ENCODE measurements around the gene E2F2. TPM values are rescaled to one million over a fixed set of nuclear protein-coding genes. Genes with fewer than 3 reads are reported as not detected.

Gene E2F2
- total RNA-seq, 1 experiment from 2014 or later, result 5.1 TPM

GRCh38 chr1:23463286-23463685 is 67.7 kb downstream of the E2F2 start:
- H3K27ac ChIP-seq (ENCODE audit: insufficient read length, low read depth, low read length), result no peak overlapping the region
- H4K8ac ChIP-seq (replicated peaks; ENCODE audit: insufficient read length, low read depth, low read length), result no peak overlapping the region
- DNase-seq, result no peak
- no peak for TF ChIP-seq CTCF (conservative IDR thresholded peaks at IDR 0.05)
- Mint-ChIP-seq H3K27me3 (ENCODE audit: low read depth) (no peaks in the 10 kb centered on the region), H3K27ac (no peak overlapping the region), H3K36me3 (ENCODE audit: insufficient read depth in 1 of 3, low read depth in 3 of 3) (no peaks in the 10 kb centered on the region), H3K4me1 (peaks cover 6% of the 10 kb centered on the region in 2 experiments; a peak in 3 of 4 replicates), H3K4me3 (no peak overlapping the region), H3K9me3 (no peaks in the 10 kb centered on the region)
- no peak overlapping the region for H3K56ac ChIP-seq (ENCODE audit: insufficient read length, low read depth, low read length)
- no peak overlapping the region for H2BK12ac ChIP-seq (ENCODE audit: insufficient read length, low read depth, low read length)
- no peak overlapping the region for H2AFZ ChIP-seq (ENCODE audit: low read length)
- H4K91ac ChIP-seq (ENCODE audit: insufficient read length, low read depth, low read length), result no peak overlapping the region
- no peak overlapping the region for H3K9ac ChIP-seq (ENCODE audit: extremely low read depth, insufficient read length, low read length)
- H3K18ac ChIP-seq (ENCODE audit: insufficient read length, low read depth, low read length), result no peak overlapping the region
- H2BK5ac ChIP-seq (ENCODE audit: insufficient read length, low read length), result no peak overlapping the region
- H4K5ac ChIP-seq (ENCODE audit: insufficient read length, low read depth, low read length), result no peak overlapping the region
- no peak overlapping the region for H3K4me2 ChIP-seq (ENCODE audit: insufficient read depth, insufficient read length, low read length)
- no CpG with 5 or more reads among the region's 3 CpGs for WGBS (ENCODE audit: extremely low coverage, insufficient read length, low lambda C conversion rate)
- H3K23me2 ChIP-seq (ENCODE audit: insufficient read length, low read depth, low read length, poor library complexity, severe bottlenecking), result no peaks in the 10 kb centered on the region
- no peak overlapping the region for H2AK5ac ChIP-seq (ENCODE audit: insufficient read length, low read length)
- no peak overlapping the region for H3K23ac ChIP-seq (ENCODE audit: insufficient read length, low read depth, low read length)
- no peak overlapping the region for H2BK15ac ChIP-seq (ENCODE audit: low read depth, low read length)
- H2BK120ac ChIP-seq (ENCODE audit: low read depth, low read length, poor library complexity, severe bottlenecking), result no peak overlapping the region
- H3T11ph ChIP-seq (ENCODE audit: low read length), result no peak overlapping the region
- H3K14ac ChIP-seq (ENCODE audit: insufficient read depth, low read length), result no peak overlapping the region
- no peak overlapping the region for H3K4ac ChIP-seq (ENCODE audit: low read depth, low read length)
- H4K20me1 ChIP-seq (ENCODE audit: control insufficient read depth, insufficient read depth, insufficient read length), result no peaks in the 10 kb centered on the region
- H3K79me2 ChIP-seq (ENCODE audit: insufficient read depth, low read length), result no peaks in the 10 kb centered on the region; the same call in 1 of the 2 replicates
- H3K9me3 ChIP-seq (ENCODE audit: control insufficient read depth, low read depth, low read length), result no peaks in the 10 kb centered on the region
- H2BK20ac ChIP-seq (ENCODE audit: low read depth, low read length, poor library complexity, severe bottlenecking), result no peak overlapping the region
- no peaks in the 10 kb centered on the region for H3K27me3 ChIP-seq (ENCODE audit: insufficient read depth, low read length)
- no peaks in the 10 kb centered on the region; the same call in 1 of the 2 replicates for H3K4me1 ChIP-seq (ENCODE audit: insufficient read depth, low read length)
- H3K79me1 ChIP-seq (ENCODE audit: insufficient read depth, low read depth, low read length, poor library complexity, severe bottlenecking), result no peaks in the 10 kb centered on the region
